ENCODE data around the gene WIPF1.

The WIPF1 gene

GRCh38 chr2:174594456-174594855 is 3.1 kb downstream of the WIPF1 start:
- FAIRE-seq, result no peak

- no peak for FAIRE-seq
Measured at GRCh38 chr2:174593574-174594203, 3.9 kb downstream of the WIPF1 start.

GRCh38 chr2:174593041-174593440 is 4.6 kb downstream of the WIPF1 start:
- FAIRE-seq, result no peak

- no peak for FAIRE-seq
Measured at GRCh38 chr2:174591740-174592139, 5.9 kb downstream of the WIPF1 start.

DNA sequence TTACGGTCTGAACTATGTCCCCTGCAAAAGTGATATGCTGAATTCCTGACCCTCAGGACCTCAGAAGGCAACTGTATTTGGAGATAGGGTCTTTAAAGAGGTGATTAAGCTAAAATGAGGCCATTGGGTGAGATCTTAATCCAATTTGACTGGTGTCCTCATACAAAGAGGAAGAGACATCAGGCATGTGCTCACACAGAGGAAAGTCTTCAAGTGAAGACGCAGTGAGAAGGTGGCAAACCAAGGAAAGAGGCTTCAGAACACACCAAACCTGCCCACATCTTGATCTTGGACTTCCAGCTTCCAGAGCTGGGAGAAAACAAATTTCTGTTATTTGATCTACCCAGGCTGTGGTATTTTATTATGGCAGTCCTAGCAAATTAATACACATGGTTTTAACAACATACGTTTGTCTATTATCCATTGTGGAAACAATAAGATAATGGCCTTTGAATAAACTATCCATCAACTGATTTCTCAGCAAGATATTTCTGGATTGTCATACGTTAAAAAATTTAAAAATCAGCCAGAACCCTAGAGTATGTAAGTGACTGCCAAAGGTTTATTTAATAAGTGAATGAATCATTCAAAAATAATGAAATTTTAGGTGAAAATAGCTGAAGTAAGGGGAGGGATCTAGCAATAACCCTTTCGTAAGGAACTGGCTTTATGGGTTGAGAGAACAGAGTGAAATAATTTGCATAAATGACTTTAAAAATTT is 6.5 kb downstream of the WIPF1 start:
- FAIRE-seq, result no peak

DNA sequence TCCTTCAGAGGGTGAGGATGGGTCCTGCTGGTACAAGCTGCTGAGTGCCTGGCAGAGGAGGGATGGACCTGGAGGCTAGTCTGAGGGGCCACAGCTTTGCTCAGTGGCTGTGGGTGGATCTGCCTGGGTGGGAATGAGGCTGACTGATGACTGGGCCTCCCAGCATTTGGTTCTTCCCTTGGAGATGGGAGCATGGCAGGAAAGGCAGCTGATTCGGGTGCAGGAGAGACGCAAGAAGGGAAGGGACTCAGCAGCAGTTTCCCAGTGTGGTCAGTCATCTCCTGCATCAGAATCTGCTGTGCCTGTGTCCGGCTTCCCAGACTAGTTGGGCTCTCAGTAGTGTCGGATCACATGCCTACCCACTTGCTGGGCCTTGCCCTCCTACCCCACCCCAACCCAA is 7.3 kb downstream of the WIPF1 start:
- no peak for FAIRE-seq

DNA sequence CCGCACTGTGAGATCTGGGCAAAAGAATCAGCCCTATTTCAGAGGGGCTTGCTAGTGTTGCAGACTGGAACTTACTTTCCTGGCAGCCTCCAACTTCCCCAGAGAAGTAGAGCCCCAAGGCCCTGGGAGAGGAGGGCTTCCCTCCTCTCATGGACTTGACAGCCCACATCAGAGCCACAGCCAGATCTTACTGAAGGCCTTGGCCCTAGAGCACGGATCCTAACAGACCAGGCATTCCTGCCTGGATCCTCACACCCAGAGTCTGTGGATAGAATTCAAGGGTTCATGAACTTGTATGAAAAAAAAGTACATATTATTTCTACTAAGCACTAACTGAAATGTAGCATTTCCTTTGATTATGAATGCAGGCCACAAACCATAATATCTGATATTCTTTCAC is 8.3 kb downstream of the WIPF1 start:
- FAIRE-seq, result no peak

- FAIRE-seq, result no peak
Measured at GRCh38 chr2:174588463-174588862, 9.1 kb downstream of the WIPF1 start.

- FAIRE-seq, result no peak
Measured at GRCh38 chr2:174587579-174587978, 10.0 kb downstream of the WIPF1 start.

DNA sequence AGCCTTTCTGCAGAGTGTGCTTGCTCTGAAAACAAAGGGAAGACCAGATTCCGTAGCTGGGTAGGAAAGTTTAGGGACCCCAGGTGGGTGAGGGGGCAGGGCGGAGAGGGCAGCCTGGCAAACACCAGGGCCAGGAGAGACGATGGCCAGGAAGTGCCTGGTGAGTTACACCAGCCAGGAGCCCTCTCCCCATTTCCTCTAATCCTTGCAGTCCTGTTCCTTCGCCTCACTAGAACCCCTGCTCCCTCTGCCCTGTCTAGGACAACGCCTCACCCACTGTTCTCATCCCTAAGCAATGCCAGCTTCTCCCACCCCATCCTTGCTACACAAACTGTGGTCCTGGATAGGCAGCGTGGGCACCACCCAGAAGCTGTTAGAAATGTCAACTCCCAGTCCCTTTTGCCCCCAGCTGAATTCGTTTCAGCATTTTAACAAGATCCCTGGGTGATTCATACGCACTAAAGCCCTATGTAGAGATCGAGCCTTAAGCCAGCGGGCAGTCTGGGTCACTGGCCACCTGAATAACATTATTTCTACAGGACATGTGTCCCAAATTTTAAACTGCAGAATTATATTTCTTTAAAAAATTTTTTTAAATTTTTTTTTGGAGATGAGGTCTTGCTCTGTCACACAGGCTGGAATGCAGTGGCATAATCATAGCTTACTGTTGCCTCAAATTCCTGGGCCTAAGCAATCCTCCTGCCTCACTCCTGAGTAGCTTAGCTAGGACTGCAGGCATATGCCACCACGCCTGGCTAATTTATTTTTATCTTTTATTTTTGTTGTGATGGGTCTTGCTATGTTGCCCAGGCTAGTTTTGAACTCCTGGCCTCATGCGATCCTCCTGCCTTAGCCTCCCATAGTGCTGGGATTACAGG is 10.9 kb downstream of the WIPF1 start:
- no peak for FAIRE-seq

DNA sequence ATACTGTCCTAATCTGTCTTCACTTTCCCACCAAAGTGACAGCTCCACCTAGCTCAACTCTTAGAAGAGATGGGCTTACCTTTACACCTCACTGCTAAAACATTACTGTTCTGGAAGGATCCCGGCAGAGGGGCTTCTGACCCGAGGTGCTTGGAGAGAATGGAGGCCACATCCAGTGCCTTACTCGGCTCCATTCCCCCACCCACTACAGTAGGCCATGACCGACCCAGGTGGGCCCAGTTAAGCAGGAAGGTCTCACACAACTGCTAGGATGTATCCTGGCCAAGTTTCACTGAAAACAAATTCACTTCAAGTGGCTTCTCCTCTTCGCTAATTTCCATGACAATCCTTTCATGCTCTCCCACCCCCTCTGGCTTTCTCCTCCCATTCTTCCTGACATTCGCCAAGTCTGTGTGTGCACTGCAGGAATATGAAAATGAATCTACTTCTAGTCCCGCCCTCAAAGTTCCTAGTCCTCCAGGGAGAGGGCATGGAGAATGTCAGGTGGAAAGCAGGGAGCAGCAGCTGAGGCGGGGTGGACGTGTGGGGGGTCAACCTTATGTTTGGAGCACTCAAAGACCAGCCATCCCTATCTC is 11.8 kb downstream of the WIPF1 start:
- no peak for FAIRE-seq

DNA sequence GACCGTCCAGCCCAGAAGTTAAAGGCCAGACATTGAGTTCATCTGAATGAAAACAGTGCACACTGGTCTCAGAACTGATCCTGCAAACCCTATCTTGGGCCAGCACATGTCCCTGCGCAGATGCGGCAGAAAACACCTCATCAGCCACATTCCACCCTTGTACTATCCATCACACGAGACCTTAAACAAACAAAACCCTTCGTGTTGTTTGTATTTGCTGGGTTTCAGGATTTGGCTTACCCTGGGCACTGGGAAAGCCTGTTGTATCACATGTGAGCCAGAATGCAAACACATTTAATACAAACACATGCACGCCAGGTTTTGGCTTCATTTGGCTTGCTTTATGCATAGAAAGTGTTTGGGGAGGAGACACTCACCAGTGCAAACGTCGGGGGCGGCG is 12.5 kb downstream of the WIPF1 start:
- no peak for FAIRE-seq

DNA sequence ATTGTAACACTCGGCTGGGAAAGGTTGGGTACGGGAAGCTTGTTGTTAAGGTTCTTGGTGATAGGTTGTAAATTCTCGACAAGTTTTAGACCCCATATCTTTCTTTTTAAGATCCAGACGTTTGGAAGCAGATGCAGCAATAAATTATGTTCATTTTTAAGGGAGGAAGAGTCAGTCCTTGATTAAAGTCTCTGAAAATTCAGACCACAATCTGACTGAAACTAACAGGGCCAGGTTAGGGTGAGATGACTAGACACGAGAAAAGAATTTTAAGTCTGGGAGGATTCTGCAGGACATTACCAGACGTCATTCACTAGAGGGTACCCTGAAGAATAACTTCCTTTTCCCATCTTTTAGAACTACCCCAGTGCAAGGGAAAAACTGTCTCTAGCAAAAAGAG is 16.1 kb downstream of the WIPF1 start:
- no peak for FAIRE-seq

GRCh38 chr2:174580951-174581350 is 16.7 kb downstream of the WIPF1 start:
- FAIRE-seq, result no peak

- FAIRE-seq, result peak; percentile 38
Measured at GRCh38 chr2:174577967-174578589, 19.5 kb downstream of the WIPF1 start.

DNA sequence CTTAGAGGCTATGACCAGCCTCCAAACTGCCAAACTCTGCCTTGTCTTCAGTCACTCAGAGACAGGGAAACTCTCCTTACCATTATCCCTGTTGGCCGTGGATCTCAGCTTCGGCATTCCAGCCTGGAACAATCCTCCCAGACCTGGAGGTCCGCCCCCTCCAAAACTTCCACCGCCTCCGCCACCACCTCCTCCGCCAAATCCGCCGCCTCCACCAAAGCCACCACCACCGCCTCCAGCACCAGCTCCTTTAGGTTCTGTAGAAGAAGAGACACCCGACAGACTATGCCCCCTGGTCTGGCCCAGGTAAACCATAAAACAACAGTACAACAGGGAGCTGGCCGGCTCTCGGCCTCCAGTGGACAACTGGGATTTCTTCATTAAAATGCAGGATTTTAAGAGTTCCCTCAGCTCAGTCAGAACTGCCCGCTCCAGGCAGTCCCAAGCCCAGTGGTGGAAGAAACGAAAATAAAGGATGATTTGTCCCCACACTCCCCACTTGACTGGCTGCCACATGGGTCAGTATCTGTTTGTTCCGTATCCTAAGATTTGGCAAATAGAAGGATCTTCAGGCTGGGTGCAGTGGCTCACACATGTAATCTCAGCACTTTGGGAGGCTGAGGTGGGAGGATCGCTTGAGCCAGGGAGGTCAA is 22.4 kb downstream of the WIPF1 start:
- FAIRE-seq, result no peak

GRCh38 chr2:174574657-174575056 is 22.9 kb downstream of the WIPF1 start:
- no peak for FAIRE-seq

- FAIRE-seq, result no peak
Measured at GRCh38 chr2:174573621-174574081, 24.0 kb downstream of the WIPF1 start.

GRCh38 chr2:174572556-174572955 is 25.0 kb downstream of the WIPF1 start:
- no peak for FAIRE-seq

DNA sequence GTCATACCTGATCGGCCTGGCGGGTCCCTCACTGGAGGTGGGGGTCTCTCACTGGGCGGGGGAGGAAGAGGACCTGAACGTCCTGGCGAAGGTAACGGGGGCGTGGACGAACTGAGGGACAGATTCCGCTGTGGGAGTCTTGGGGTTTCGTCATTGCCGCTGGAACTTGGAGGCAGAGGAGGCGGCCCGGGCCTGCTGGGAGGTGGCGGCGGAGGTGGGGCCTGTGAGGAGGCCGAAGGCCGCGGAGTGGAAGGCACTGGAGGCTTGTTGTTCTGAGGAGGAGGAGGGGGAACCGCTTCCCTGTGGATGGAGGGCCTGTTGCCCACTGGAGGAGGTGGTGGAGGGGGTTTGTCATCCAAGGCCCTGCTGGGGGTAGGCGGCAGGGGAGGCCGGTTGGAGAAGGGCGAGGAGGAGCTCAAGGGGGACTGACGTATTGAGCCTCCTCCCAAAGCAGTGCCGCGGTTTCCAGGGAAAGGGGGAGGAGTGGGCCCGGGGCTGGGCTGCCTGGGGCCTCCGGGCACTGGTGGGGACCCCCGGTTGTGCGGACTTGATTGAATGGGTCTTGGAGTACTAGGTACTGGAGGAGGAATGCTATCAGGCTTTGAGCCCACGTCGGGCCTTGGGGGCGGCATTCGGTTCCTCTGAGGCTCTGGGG is 25.8 kb downstream of the WIPF1 start:
- no peak for FAIRE-seq

DNA sequence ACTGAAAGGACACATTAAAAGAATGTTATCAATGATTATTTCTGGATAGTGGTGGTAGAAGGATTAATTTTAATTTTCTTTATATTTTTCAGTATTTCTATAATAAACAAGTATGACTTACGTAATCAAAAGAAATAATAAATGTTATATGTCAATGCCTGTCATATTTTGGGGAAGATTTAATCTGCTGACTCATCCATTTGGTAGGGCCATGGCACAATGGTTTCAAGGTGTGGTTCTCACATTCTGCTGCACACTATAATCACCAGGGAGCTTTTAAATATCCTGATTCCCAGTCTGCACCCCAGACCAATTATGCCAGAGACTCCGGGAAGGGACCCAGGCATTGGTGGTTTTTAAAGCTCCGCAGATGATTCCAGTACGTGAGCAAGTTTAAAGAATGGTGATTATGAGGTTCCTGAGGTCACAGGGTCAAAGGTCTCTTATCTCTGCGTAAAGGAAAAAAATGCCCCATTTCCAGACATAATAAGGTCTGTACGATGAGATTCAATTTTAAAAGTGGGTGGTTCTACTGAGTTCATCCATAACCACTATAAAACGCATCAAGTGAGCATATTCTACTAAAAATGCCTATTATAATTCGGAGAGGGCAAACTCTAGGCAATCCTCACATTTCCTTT is 27.2 kb downstream of the WIPF1 start:
- FAIRE-seq, result no peak

Measured in colon (tissue), 2 donors.